ENCODE data around the gene TK2. TPM values are rescaled to one million over a fixed set of nuclear protein-coding genes. Genes with fewer than 3 reads are reported as not detected.

Gene TK2
- total RNA-seq, 1 experiment from 2014 or later, result 5.0 TPM

GRCh38 chr16:66469291-66469946 lies 80.5 kb downstream of the TK2 start (continued):
- TF ChIP-seq ZNF512 (CRISPR knock-in tag; IDR thresholded peaks at IDR 0.05; ENCODE audit: borderline replicate concordance) (no peak), ZNF121 (CRISPR knock-in tag; IDR thresholded peaks at IDR 0.05) (no peak), OVOL2 (CRISPR knock-in tag; IDR thresholded peaks at IDR 0.05; ENCODE audit: borderline replicate concordance) (no peak), PRDM15 (CRISPR knock-in tag; IDR thresholded peaks at IDR 0.05) (no peak), ELF4 (CRISPR knock-in tag; IDR thresholded peaks at IDR 0.05; ENCODE audit: low read depth) (no peak), TEAD4 (CRISPR knock-in tag; IDR thresholded peaks at IDR 0.05) (no peak), JUN (CRISPR knock-in tag; IDR thresholded peaks at IDR 0.05) (no peak)

- Mint-ChIP-seq H3K4me3 (no peak overlapping the region), H3K9me3 (no peaks in the 10 kb centered on the region), H3K27ac (no peak overlapping the region), H3K4me1 (no peaks in the 10 kb centered on the region), H3K36me3 (no peaks in the 10 kb centered on the region), H3K27me3 (ENCODE audit: low read depth) (no peaks in the 10 kb centered on the region)
- POLR2A ChIA-PET, result no interaction called here
- CTCF ChIA-PET, result interaction anchor here (2.1 to 2.2 kb wide), 2 partner anchors 10 to 62 kb away, joined by 10 to 16 read pairs; no protein-coding TSS in a partner anchor
- no peak for DNase-seq (ENCODE audit: low spot score)
- ATAC-seq, result no peak
- no peak for TF ChIP-seq FOXJ3 (CRISPR knock-in tag; IDR thresholded peaks at IDR 0.05; ENCODE audit: borderline replicate concordance)
- no peak for TF ChIP-seq ZSCAN18 (CRISPR knock-in tag; IDR thresholded peaks at IDR 0.05)
- no peak for TF ChIP-seq HMGA2 (CRISPR knock-in tag; IDR thresholded peaks at IDR 0.05)
- no peak for TF ChIP-seq E2F5 (CRISPR knock-in tag; IDR thresholded peaks at IDR 0.05)
- no peak for TF ChIP-seq ESRRA (CRISPR knock-in tag; IDR thresholded peaks at IDR 0.05; ENCODE audit: borderline replicate concordance)
- no peak for TF ChIP-seq ATF6 (CRISPR knock-in tag; IDR thresholded peaks at IDR 0.05)
- TF ChIP-seq PREB (CRISPR knock-in tag; IDR thresholded peaks at IDR 0.05; ENCODE audit: borderline replicate concordance), result no peak
- no peak for TF ChIP-seq ZNF232 (CRISPR knock-in tag; IDR thresholded peaks at IDR 0.05)
- no peak for TF ChIP-seq ZNF396 (CRISPR knock-in tag; IDR thresholded peaks at IDR 0.05; ENCODE audit: borderline replicate concordance)
- TF ChIP-seq ARID4B (CRISPR knock-in tag; IDR thresholded peaks at IDR 0.05; ENCODE audit: borderline replicate concordance), result no peak
- TF ChIP-seq TCF7 (CRISPR knock-in tag; IDR thresholded peaks at IDR 0.05; ENCODE audit: low read depth), result no peak
Measured at GRCh38 chr16:66468321-66468965, 81.5 kb downstream of the TK2 start.
